DOHH2 (cell line): ENCODE measurements around the gene CXCL10.

Experiments used
- H3F3A ChIP-seq: fragments of 200-600 bp; sonication (generic), shearing (Covaris generic); 2 replicates; pipeline ENCODE4 v1.6.0; 2016; ENCODE audit warnings: antibody characterized with exemption, mild to moderate bottlenecking; ENCODE audit not compliant: control insufficient read depth, insufficient read depth
- H3K27ac ChIP-seq: fragments of 200-600 bp; sonication (generic); 2 replicates; pipeline ENCODE4 v1.5.1; 2014; ENCODE audit warnings: low read depth, mild to moderate bottlenecking, low read length, moderate library complexity
- H3K27me3 ChIP-seq: fragments of 200-600 bp; sonication (generic); 2 replicates; pipeline ENCODE4 v1.6.1; 2014; ENCODE audit warnings: mild to moderate bottlenecking, low read length, mixed read lengths; ENCODE audit not compliant: control insufficient read depth
- H3K36me3 ChIP-seq: fragments of 200-600 bp; sonication (generic); 2 replicates; pipeline ENCODE4 v1.6.1; 2014; ENCODE audit warnings: mild to moderate bottlenecking, low read length, moderate library complexity, mixed read lengths; ENCODE audit not compliant: control insufficient read depth
- H3K4me1 ChIP-seq: fragments of 200-600 bp; sonication (generic); 2 replicates; pipeline ENCODE4 v1.6.1; 2014; ENCODE audit warnings: mild to moderate bottlenecking, low read length, mixed read lengths; ENCODE audit not compliant: control insufficient read depth
- H3K4me2 ChIP-seq: fragments of 200-600 bp; sonication (generic); 2 replicates; pipeline ENCODE4 v1.6.0; 2014; ENCODE audit warnings: mild to moderate bottlenecking, low read length, moderate library complexity
- H3K4me3 ChIP-seq: fragments of 200-600 bp; sonication (generic); 2 replicates; pipeline ENCODE4 v1.5.1; 2014; ENCODE audit warnings: mild to moderate bottlenecking, low read length, mixed read lengths
- H3K79me2 ChIP-seq: fragments of 200-600 bp; sonication (generic); 2 replicates; pipeline ENCODE4 v1.6.1; 2014; ENCODE audit warnings: mild to moderate bottlenecking, low read length, mixed read lengths; ENCODE audit not compliant: control insufficient read depth
- H3K9me2 ChIP-seq: fragments of 200-600 bp; sonication (generic); replicated peaks from 2 replicates; pipeline ENCODE4 v1.6.1; 2014; ENCODE audit warnings: mild to moderate bottlenecking, low read length, mixed read lengths; ENCODE audit not compliant: control insufficient read depth
- H3K9me3 ChIP-seq: fragments of 200-600 bp; sonication (generic); 2 replicates; pipeline ENCODE4 v1.6.1; 2014; ENCODE audit warnings: antibody characterized with exemption, low read length, mixed read lengths; ENCODE audit not compliant: control insufficient read depth, insufficient read depth
- H4K20me1 ChIP-seq: fragments of 200-600 bp; sonication (generic); 2 replicates; pipeline ENCODE4 v1.6.0; 2014; ENCODE audit warnings: low read depth, mild to moderate bottlenecking, antibody characterized with exemption, low read length, moderate library complexity; ENCODE audit not compliant: control insufficient read depth, insufficient read depth
- CTCF ChIP-seq: fragments of 200-600 bp; sonication (generic); IDR thresholded peaks from one replicate; pipeline ENCODE4 v1.5.1; 2014; ENCODE audit warnings: antibody characterized with exemption, mild to moderate bottlenecking, low read depth, low read length; ENCODE audit not compliant: poor library complexity, severe bottlenecking
- EZH2phosphoT487 ChIP-seq: fragments of 200-600 bp; sonication (generic); IDR thresholded peaks from 2 replicates; pipeline ENCODE4 v1.6.1; 2017; ENCODE audit warnings: borderline replicate concordance, mild to moderate bottlenecking, antibody characterized with exemption, low read length, moderate library complexity, mixed read lengths

Gene CXCL10

DNA sequence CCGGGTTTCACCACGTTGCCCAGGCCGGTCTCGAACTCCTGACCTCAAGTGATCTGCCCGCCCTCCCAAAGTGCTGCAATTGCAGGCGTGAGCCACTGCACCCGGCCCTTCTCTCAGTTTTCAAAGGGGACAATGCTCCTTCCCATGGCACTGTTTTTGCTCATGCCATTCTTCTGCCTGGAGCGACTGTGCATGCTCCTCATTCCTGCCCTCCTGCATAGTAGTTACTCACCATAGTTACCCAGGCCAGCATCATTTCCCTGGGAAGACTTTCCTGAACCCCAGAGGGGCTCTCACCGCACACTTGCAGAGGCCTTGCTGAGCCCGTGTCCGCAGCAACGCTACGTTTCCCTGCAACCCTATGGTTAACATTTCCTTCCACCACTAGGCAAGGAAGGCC lies 12.7 kb downstream of the CXCL10 start:
- H3K79me2 ChIP-seq: no peaks in the 10 kb centered on the region
- H3K9me2 ChIP-seq: no peaks in the 10 kb centered on the region
- no peak overlapping the region for H3K27ac ChIP-seq
- no peaks in the 10 kb centered on the region for H3K9me3 ChIP-seq
- no peak overlapping the region for H3K4me3 ChIP-seq
- H4K20me1 ChIP-seq: no peaks in the 10 kb centered on the region
- peaks cover 7% of the 10 kb centered on the region; the same call in 1 of the 2 replicates for H3K4me1 ChIP-seq
- H3F3A ChIP-seq: no peaks in the 10 kb centered on the region
- peaks cover 18% of the 10 kb centered on the region for H3K27me3 ChIP-seq
- H3K4me2 ChIP-seq: no peak overlapping the region
- no peaks in the 10 kb centered on the region for H3K36me3 ChIP-seq
- no peak for TF ChIP-seq EZH2phosphoT487
- no peak for TF ChIP-seq CTCF

- Histone ChIP-seq H3K4me3 (no peak overlapping the region), H4K20me1 (no peaks in the 10 kb centered on the region), H3K4me1 (no peaks in the 10 kb centered on the region), H3K27ac (no peak overlapping the region), H3K4me2 (no peak overlapping the region), H3K9me2 (no peaks in the 10 kb centered on the region), H3K36me3 (no peaks in the 10 kb centered on the region), H3K27me3 (peaks cover 18% of the 10 kb centered on the region), H3K79me2 (no peaks in the 10 kb centered on the region), H3F3A (no peaks in the 10 kb centered on the region), H3K9me3 (no peaks in the 10 kb centered on the region)
- TF ChIP-seq EZH2phosphoT487 (no peak), CTCF (no peak)
These were observed 14.0 kb downstream of the CXCL10 start for GRCh38 chr4:76009311-76009710.

DNA sequence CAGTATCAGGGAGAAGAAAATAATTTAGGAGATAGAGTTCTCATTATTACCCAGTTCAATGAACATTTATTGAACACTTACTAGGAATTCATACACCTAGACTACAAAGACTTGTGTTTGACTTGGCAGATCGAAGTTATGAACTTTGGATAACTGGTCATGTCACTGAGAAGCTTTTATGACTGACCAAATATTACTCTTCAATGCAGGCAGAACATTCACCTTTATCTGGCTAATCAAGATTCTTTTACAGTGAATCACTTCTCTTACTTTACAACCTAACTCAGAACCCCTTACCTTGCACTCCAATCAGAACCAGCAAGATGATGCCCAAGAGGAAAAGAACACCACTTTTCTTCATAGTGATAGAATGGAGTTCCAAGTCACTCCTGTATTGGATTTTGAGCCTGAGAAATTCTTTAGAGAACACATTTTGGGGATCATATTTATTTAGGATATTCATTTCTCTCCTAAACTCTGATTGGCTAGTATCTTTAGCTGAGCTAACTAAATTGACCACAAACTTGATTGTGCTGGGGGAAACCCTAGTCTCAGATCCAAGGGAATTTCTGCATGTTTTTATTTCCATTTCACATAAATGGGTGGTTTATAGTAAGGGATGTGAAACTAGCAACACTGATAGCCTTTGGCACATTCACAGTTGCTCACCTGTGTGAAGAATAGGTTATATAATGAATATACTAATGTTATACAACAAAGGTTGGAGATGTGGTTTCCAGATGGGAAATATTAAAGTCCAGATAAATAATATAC lies 16.0 kb downstream of the CXCL10 start, which contains the start of gene CXCL9:
CXCL9 (minus strand) TSS at position 421 of the 774 bp plus-strand sequence; CDS start at position 361, 60 bp downstream.
- no peaks in the 10 kb centered on the region for H3K79me2 ChIP-seq
- no peaks in the 10 kb centered on the region for H3K36me3 ChIP-seq
- no peaks in the 10 kb centered on the region for H4K20me1 ChIP-seq
- TF ChIP-seq EZH2phosphoT487 (no peak), CTCF (no peak)
- no peak within 1 kb of the TSS for H3K27ac ChIP-seq
- no peaks in the 10 kb centered on the region for H3F3A ChIP-seq
- H3K4me3 ChIP-seq: no peak within 1 kb of the TSS
- H3K9me3 ChIP-seq: no peaks in the 10 kb centered on the region
- peaks cover 20% of the 10 kb centered on the region for H3K27me3 ChIP-seq
- no peaks in the 10 kb centered on the region for H3K4me1 ChIP-seq
- no peak within 1 kb of the TSS for H3K4me2 ChIP-seq
- no peaks in the 10 kb centered on the region for H3K9me2 ChIP-seq
